Left renal pelvis (tissue), 4 donors: ENCODE data around the gene KCNE3. TPM values are rescaled to one million over a fixed set of nuclear protein-coding genes. Genes with fewer than 3 reads are reported as not detected.
A peak's percentile ranks its signal among the peaks of the same experiment; 100 is the strongest.

Source experiments
- DNase-seq, 4 donors: peaks; one replicate each; pipeline ENCODE4 v3.0.0-alpha.2; 2013; ENCODE audit warnings: low read depth in 4 of 4, low spot score in 3 of 4
- polyA plus RNA-seq, 4 donors: library from polyadenylated mRNA; unstranded; fragments of 120-200 nt; gene quantifications; one replicate each; pipeline ENCODE4 v1.2.1, GENCODE V29; 2013; ENCODE audit not compliant: insufficient read length in 4 of 4

Gene KCNE3
- polyA plus RNA-seq, 4 donors = 6.3 to 31.3 (median 27.8) TPM

GRCh38 chr11:74473382-74474173, 6.2 kb upstream of the KCNE3 start:
- DNase-seq = no peak

DNA sequence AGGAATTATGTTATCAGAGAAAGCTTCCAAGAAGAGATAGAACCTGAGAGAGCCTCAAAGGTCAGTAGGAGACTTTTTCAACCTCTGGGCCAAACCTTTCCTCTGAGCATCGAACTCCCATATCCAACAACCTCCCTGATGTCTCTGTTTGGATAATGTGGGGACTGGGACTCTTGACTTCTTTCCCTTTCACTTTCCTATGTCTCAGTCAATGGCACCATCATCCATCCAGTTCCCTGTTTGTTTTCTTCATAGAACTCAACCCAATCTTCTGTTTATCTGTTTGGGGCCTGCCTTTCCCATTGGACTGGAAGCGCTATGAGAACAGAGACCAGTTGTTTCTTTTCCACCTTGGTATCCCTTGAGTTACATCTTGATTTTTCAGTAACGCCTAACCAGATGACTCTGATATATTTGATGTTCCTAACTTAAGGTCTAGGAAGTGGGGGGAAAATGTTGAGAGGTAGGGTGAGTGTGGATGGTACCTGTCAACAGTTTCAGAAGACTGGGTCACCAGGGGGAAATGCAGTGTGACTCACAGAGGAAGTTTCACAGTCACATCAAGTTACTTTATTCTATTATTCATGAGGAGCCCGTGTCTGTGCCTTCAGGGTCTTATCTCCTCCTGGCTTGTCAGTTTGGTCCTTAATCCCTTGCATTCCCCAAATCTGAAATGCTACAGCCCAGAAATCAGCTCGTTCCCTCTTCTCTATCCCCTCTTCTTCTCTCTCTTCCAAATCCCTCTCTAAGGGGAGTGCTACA, 4.5 kb upstream of the KCNE3 start:
- DNase-seq = no peak

GRCh38 chr11:74471037-74471436, 3.7 kb upstream of the KCNE3 start:
- DNase-seq = no peak

DNA sequence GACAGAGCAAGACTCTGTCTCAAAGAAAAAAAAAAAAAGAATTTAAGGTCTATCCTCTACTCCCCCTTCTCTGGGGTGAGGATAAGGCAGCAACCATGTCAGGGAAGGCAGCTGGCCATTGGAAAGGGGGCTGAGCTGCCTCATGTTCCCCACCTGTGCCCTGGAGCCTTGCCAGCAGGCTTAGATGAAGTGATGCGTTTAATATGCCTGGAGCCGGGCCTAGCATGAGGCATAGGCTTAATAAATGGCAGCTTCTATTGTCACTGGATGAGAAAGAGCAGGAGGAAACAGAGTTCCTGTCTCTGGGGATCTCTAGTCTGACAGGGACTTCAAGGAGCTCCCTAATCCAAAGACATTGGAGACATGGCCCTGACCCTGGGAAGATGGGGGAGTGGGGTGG, 3.2 kb upstream of the KCNE3 start:
- no peak for DNase-seq

DNA sequence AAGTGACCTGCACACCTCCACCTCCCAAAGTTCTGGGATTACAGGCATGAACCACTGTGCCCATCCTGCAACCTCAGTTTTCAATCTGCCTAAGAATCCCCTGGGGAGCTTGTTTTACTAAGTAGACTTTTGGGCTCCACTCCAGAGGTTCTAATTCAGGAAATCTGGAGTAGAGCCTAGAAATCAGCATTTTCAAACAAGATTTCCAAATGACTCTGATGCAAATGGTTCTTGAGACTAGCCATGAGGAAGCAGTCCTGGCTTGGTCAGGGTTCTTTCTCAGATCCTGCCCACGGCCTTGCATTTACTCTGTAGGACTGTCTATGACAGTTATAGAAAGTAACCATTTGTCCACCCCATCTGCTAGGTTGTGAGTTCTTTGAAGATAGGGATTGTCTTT, 1.6 kb upstream of the KCNE3 start:
- no peak for DNase-seq

GRCh38 chr11:74468521-74468920, 1.2 kb upstream of the KCNE3 start:
- no peak for DNase-seq

DNA sequence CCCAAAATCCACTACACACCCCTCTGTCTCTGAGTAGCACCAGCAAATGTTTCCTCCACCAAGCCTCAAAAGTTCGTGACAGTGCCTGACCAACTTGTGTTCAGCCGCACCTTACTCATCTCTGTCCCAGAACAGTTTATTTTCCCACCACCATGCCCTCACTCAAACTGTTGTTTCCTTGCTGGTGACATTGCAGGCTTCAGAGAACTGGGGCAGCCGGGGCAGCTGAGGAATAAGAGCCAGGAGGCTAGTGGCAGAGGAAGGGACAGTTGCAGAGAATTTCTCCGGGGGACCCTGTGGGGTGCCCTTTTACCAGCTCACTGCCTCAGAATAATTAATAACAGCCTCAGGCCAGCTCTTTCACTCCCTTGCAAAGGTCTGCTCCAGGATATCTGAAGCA, 709 bp upstream of the KCNE3 start:
- no peak for DNase-seq

GRCh38 chr11:74465291-74465708, 2.0 kb downstream of the KCNE3 start:
- no peak for DNase-seq

GRCh38 chr11:74464746-74465145, 2.6 kb downstream of the KCNE3 start:
- DNase-seq = no peak

- DNase-seq = no peak
Measured at GRCh38 chr11:74463216-74463615, 4.1 kb downstream of the KCNE3 start.

GRCh38 chr11:74462631-74463030, 4.7 kb downstream of the KCNE3 start:
- DNase-seq = no peak

- DNase-seq = no peak
Measured at GRCh38 chr11:74462009-74462408, 5.3 kb downstream of the KCNE3 start.

DNA sequence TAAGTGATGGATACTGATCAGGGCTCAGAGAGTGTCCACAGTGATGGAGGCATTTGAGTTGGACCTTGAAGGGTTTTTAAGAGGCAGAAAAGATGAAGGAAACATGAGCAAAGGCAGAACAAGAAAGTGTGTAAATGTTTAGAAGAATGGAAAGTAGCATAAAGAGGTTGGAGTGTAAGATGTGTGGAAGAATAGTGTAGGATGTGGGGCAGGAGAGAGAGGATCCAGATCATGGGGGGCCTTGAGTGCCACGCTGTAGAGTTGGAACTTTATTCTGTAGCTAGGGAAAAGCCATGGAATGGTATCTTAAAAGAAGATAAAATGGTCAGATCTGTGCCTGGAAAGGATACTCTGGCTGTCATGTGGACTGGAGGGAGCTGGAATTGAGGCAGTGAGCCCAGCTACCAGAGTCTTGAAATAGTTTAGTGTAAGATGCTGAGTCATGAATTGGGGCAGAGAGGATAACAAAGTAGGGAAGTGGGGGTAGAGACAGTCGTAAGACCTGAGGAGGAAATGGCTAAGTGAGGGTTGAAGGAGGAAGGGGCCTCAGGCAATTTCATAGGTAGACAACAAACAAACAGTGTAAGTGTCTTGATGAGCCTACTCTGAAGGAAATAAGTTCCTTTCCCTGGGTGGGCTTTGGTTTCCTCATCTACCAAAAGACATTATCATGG, 6.7 kb downstream of the KCNE3 start:
- DNase-seq = no peak

- no peak for DNase-seq
Measured at GRCh38 chr11:74460065-74460464, 7.3 kb downstream of the KCNE3 start.

DNA sequence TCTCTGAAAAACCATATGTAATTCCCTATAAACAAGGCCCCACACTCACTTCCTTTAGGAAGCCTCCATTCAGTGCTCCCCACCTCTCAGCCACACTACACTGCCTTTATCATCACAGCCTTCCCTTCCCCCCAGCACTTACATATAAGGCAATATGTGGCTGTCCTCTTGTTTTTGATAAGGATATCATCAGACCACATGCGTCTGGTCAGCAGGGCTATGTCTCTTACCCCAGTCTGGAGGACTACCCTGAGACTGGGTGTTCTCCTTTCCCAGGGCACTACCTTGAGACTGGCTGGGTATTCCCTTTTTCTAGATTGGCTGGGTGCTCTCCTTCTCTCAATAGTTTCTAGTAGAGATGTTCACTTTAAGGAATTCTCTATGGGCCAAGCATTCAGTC, 7.8 kb downstream of the KCNE3 start:
- DNase-seq = no peak

GRCh38 chr11:74457356-74457755, 10.0 kb downstream of the KCNE3 start:
- DNase-seq = no peak

DNA sequence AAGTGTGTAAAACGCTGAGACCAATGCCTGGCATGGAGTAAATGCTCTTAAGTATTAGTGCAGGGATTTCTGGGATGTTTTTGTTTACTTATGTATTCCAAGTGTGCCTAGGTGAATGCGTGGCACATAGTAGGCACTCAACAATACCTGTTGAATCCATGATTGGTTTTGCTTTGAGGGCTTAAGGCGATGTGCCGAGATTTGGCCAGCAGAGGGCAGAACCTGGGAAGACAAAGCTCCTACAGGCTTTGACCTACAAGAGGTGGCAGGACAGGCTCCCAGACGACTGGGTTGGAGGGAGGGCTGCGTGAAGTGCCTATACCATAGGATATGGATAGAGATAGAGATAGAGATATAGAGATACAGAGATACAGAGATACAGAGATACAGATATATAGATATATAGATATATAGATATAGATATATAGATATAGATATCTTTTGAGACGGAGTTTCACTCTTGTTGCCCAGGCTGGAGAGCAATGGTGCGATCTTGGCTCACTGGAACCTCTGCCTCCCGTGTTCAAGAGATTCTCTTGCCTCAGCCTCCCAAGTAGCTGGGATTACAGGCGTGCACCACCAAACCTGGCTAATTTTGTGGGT, 13.9 kb downstream of the KCNE3 start:
- peak in 1 of 4 donors; percentile 29 for DNase-seq

- no peak for DNase-seq
Measured at GRCh38 chr11:74452366-74452765, 15.0 kb downstream of the KCNE3 start.

DNA sequence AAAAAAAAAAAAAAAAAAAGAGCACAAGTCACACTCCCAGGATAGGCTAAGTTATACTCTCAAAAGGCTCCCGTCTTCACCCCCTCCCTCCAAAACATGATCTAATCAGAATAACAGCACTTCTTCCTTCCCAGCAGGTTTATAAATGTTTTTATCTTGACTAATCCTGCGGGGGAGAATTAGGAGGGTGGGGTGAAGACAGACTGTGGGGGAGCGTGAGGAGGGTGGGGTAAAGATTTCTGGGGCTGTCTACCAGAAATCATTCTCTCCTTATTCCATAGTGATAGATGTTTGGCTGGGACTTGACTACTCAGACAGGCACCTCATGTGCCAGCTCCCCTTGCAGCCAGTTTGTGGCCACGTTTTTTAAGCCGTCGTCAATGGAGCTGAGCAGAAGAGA, 17.0 kb downstream of the KCNE3 start:
- DNase-seq = no peak

DNA sequence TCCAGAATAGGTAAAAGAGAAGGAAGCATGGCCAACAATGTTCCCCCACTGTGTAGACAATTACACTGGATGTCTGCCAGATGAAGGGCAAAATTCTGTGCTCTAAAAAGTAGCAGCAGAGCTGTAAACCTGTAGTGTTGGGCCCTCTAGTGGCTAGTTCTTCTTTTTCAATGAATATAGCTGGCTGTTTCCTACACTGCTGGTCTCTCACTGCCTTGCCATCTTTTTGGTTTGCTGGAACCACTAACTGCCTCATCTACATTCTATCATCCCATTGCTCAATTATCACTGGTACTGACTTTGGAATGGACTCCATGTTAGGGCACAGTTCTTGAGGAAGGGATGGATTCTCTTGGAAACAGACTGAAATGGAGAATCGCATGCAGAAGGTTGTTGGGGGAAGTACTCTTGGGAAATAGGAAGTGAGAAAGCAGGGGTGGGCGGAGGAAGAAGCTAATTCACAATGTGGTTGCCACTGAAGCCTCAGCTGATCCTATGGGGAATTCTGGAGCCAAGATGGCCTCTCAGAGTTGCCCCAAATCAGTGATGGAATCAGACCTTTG, 17.9 kb downstream of the KCNE3 start:
- peak in 3 of 4 donors; percentile 48 to 55 (median 50) for DNase-seq

- no peak for DNase-seq
Measured at GRCh38 chr11:74447720-74448119, 19.6 kb downstream of the KCNE3 start.
